ENCODE measurements around the gene KNDC1. TPM values are rescaled to one million over a fixed set of nuclear protein-coding genes. Genes with fewer than 3 reads are reported as not detected.

Gene KNDC1
- polyA plus RNA-seq, 6 donors from 2014 or later = 0.04 to 0.08 (median 0.08) TPM; not detected in 3

GRCh38 chr10:133246236-133246626, 86.2 kb downstream of the KNDC1 start:
- H3K4me3 Mint-ChIP-seq = no peak overlapping the region
- no peak for ATAC-seq (ENCODE audit: low read depth in 2 of 2)

GRCh38 chr10:133247681-133248333, 87.8 kb downstream of the KNDC1 start:
- peaks cover 12 to 31% (median 22%) of the 10 kb centered on the region in 3 donors for H3K27me3 Mint-ChIP-seq
- no peak overlapping the region for H3K4me3 Mint-ChIP-seq
- no peak for ATAC-seq (ENCODE audit: low read depth in 2 of 2)
- peaks cover 10 to 26% (median 20%) of the 10 kb centered on the region in 3 donors for H3K4me1 Mint-ChIP-seq
- H3K36me3 Mint-ChIP-seq = peaks cover 0 to 9% of the 10 kb centered on the region in 2 donors
- no peak for DNase-seq
- H3K27ac Mint-ChIP-seq = peak overlapping the region in 1 of 6 donors; percentile 56
- H3K9me3 Mint-ChIP-seq = peaks cover 0 to 2% (median 0%) of the 10 kb centered on the region in 7 donors

More at GRCh38 chr10:133246236-133246626, 86.2 kb downstream of the KNDC1 start:
- DNase-seq = no peak
- Mint-ChIP-seq H3K27ac (peak overlapping the region in 2 of 6 donors; percentile 15 to 58), H3K27me3 (peaks cover 12 to 31% (median 22%) of the 10 kb centered on the region in 3 donors), H3K4me1 (peaks cover 24 to 41% (median 26%) of the 10 kb centered on the region in 3 donors), H3K9me3 (peaks cover 0 to 2% (median 0%) of the 10 kb centered on the region in 7 donors), H3K36me3 (peaks cover 0 to 9% of the 10 kb centered on the region in 2 donors)

DNA sequence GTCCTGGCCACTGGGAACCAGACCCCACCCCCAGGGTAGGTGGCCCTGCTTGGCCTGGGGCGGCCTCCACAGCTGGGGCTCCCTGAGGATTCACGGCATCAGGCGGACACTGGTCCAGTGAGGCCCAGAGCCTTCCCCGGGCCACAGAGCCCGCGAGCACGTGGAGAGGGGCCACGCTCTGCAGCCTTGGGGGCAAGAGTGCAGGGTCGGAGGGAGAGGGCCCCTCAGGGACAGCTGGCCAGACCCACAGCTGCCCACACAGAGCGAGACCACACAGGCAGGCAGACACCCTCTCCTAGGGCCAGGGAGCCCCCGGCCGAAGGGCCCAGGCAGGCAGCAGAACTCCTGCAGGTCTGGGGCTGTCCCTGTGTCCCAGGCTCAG, 88.3 kb downstream of the KNDC1 start:
- Mint-ChIP-seq H3K27ac (no peak overlapping the region), H3K4me1 (peaks cover 7 to 21% (median 15%) of the 10 kb centered on the region in 3 donors), H3K9me3 (peaks cover 0 to 2% (median 0%) of the 10 kb centered on the region in 7 donors), H3K27me3 (peaks cover 8 to 31% (median 22%) of the 10 kb centered on the region in 3 donors), H3K36me3 (peaks cover 0 to 9% of the 10 kb centered on the region in 2 donors), H3K4me3 (no peak overlapping the region)
- ATAC-seq (ENCODE audit: low read depth in 2 of 2) (no peak), DNase-seq (no peak)

DNA sequence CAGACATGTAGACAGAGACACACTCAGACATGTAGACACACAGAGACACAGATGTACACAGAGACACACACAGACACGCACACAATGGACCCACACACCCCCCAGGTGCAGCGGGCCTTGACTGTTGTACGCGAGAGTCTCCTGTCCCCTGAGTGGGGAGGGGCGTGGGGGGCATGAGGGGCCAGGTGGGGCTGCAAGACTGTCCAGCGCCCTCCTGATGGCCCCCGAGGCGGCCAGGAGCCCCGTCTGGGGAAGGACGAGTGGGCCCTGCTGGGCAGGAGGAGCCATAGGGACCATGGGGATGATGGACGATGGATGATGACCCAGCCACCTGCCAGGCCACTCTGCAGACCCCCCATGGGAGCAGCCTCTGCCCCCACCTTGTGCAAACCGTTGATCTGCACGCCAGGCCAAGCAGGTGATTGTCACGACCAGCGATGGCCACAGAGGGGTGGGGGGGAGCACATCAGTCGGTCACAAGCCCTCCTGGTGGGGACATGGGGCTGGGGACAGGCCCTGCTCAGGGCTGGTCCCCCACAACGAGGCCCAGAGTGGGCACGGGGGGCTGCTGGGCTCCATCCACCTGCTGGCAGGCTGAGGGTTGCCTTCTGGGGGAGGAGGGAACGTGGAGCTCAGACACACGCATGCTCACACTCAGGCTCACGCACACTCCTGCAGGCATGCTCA, 89.2 kb downstream of the KNDC1 start:
- Mint-ChIP-seq H3K27me3 (peaks cover 8 to 31% (median 22%) of the 10 kb centered on the region in 3 donors), H3K4me1 (peaks cover 7 to 17% (median 15%) of the 10 kb centered on the region in 3 donors), H3K9me3 (peaks cover 0 to 2% (median 0%) of the 10 kb centered on the region in 7 donors), H3K27ac (peak overlapping the region in 2 of 6 donors; percentile 3 to 84), H3K36me3 (peaks cover 0 to 9% of the 10 kb centered on the region in 2 donors), H3K4me3 (peak overlapping the region in 1 of 8 donors; percentile 56)
- DNase-seq = no peak
- ATAC-seq (ENCODE audit: low read depth in 2 of 2) = no peak

DNA sequence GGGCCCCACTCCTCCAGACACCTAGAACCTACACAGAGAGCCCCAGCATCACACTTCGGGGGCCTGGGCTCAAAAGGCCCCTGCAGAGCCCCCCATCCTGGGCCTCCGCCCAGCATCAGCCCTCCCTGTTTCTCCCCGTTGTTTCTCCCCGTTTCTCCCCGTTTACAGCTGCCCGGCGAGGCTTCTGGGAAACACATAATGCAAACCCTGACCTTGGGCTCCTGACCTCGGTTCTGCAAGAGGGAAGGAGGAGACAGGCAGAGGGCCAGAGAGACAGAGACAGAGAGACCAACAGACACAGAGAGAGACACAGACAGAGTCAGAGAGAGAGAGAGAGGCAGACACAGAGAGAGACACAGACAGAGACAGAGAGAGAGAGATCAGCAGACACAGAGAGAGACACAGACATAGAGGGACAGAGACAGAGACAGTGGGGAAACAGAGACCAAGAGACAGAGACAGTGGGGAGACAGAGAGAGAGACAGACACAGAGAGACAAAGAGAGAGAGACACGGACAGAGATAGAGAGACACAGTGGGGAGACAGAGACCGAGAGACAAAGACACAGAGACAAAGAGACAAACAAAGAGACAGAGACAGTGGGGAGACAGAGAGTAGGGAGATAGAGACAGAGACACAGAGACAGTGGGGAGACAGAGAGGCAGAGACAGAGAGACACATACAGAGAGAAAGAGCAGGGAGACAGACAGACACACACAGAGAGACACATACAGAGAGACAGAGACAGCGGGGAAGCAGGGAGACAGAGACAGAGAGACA, 90.1 kb downstream of the KNDC1 start:
- peak overlapping the region in 3 of 6 donors; percentile 13 to 69 (median 14) for H3K27ac Mint-ChIP-seq

DNA sequence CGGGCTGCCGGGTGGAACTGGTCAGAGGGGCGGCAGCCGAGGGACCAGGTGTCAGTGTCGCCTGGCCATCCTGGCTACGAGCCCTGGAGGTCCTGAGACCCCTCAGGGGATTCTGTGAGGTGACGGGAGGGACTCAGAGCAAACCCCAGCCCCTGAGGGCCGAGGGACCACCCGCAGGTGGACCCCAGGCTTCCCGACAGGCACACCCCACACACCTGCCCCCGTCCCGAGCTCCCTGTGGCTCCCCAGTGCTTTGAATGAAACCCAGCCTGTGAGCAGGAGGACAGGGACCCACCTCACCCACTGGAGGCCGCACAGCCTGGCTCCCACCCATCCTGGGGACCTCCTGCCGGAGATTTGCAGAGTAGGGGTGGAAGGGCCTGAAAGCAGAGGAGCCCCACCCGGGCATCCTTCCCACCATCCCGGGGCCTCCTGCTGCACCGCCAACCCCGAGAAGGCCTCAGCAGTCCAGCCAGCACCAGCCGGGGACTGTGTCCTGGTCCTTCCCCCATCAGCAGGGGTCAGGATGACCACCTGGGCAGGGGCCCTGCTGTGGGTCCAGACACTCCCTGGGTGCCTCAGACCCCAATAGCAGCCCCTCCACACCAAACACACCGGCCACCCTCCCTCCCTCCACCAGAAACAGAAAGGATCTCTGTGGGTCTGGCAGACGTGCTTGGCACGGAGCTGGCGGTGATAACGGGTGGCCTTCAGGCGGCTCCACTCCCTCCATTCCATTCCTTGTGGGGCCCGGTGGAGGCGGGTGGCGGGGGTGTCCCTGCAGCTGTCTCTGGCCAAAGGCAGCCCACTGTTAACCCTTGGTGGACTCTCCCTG, 91.6 kb downstream of the KNDC1 start:
- ATAC-seq (ENCODE audit: low read depth in 2 of 2) (no peak), DNase-seq (no peak)
- Mint-ChIP-seq H3K9me3 (peaks cover 0 to 2% (median 0%) of the 10 kb centered on the region in 7 donors), H3K4me3 (peak overlapping the region in 1 of 8 donors; percentile 56), H3K4me1 (peaks cover 7 to 19% (median 17%) of the 10 kb centered on the region in 3 donors), H3K36me3 (peaks cover 0 to 9% of the 10 kb centered on the region in 2 donors), H3K27ac (peak overlapping the region in 1 of 6 donors; percentile 78), H3K27me3 (peaks cover 13 to 31% (median 22%) of the 10 kb centered on the region in 3 donors)

More for the DNA sequence above, 90.1 kb downstream of the KNDC1 start:
- peaks cover 7 to 19% (median 17%) of the 10 kb centered on the region in 3 donors for H3K4me1 Mint-ChIP-seq
- H3K27me3 Mint-ChIP-seq = peaks cover 13 to 31% (median 22%) of the 10 kb centered on the region in 3 donors
- peaks cover 0 to 2% (median 0%) of the 10 kb centered on the region in 7 donors for H3K9me3 Mint-ChIP-seq
- no peak for ATAC-seq (ENCODE audit: low read depth in 2 of 2)
- H3K4me3 Mint-ChIP-seq = no peak overlapping the region
- peaks cover 0 to 9% of the 10 kb centered on the region in 2 donors for H3K36me3 Mint-ChIP-seq
- no peak for DNase-seq

DNA sequence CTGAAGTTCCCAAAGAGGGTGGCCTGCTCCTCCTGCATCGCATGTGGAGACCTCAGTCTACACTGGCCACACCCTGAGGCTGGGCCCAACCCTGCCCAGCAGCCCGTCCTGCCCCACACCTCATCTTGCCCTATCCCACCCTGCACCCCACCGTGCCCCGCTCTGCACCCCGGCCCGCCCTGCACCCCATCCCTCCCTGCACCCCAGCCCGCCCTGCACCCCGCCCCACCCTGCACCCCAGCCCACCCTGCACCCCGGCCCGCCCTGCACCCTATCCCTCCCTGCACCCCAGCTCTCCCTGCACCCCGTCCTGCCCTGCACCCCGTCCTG, 92.2 kb downstream of the KNDC1 start:
- Mint-ChIP-seq H3K4me3 (peak overlapping the region in 1 of 8 donors; percentile 15), H3K27ac (no peak overlapping the region), H3K9me3 (peaks cover 0 to 2% (median 0%) of the 10 kb centered on the region in 7 donors), H3K27me3 (peaks cover 13 to 28% (median 18%) of the 10 kb centered on the region in 3 donors), H3K4me1 (peaks cover 11 to 16% (median 14%) of the 10 kb centered on the region in 3 donors), H3K36me3 (peaks cover 0 to 9% of the 10 kb centered on the region in 2 donors)
- ATAC-seq (ENCODE audit: low read depth in 2 of 2) = no peak
- no peak for DNase-seq

DNA sequence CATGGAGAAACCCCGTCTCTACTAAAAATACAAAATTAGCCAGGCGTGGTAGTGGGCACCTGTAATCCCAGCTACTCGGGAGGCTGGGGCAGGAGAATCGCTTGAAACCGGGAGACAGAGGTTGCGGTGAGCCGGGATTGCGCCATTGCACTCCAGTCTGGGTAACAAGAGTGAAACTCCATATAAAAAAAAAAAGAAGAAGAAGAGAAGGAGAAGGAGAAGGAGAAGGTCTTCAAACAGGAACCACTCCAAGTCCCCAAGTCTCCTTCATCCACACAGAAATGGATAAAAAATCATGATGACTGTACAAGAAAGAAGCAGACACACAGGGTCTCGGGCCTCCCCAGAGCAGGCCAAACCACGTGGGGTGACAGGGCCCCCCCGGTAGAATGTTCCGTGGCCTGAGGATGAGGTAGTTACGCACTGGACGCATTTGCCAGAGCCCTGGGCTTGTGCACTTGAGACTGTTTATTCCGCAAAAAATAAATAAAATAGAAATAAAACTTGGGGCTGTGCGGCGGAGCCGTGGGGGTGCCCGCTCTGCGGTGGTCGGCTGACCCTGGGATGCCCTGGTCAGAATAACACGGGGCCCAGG, 93.4 kb downstream of the KNDC1 start:
- Mint-ChIP-seq H3K36me3 (peaks cover 0 to 9% of the 10 kb centered on the region in 2 donors), H3K27me3 (peaks cover 13 to 25% (median 13%) of the 10 kb centered on the region in 3 donors), H3K4me1 (peaks cover 19 to 26% (median 23%) of the 10 kb centered on the region in 3 donors), H3K27ac (peak overlapping the region in 1 of 6 donors; percentile 57), H3K4me3 (no peak overlapping the region), H3K9me3 (peaks cover 0 to 2% (median 0%) of the 10 kb centered on the region in 7 donors)
- ATAC-seq (ENCODE audit: low read depth in 2 of 2) (no peak), DNase-seq (no peak)

GRCh38 chr10:133254421-133255120, 94.6 kb downstream of the KNDC1 start:
- Mint-ChIP-seq H3K36me3 (peaks cover 0 to 9% of the 10 kb centered on the region in 2 donors), H3K27me3 (peaks cover 12 to 14% (median 13%) of the 10 kb centered on the region in 3 donors)

DNA sequence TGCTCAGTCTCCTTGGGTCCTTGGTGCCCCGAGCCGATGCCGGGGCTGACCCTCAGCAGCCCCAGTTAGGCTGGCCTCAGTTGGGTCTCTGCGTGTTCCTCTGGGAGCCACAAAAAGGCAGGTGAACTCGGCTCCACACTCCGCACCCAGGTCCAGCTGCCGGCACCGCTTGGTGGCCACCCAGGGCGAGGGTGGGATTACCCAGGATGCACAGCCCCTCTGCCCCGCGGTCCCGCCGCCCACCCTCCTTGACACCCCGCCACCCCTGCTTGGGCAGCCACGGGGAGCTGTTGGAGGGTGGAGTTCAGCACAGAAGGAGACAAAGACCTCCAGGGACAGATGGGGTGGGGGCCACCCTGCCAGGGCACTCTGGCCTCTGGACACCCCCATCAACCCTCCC, 95.3 kb downstream of the KNDC1 start:
- H3K4me3 Mint-ChIP-seq = no peak overlapping the region
- peaks cover 0 to under 1% (median 0%) of the 10 kb centered on the region in 7 donors for H3K9me3 Mint-ChIP-seq
- H3K36me3 Mint-ChIP-seq = peaks cover 0 to 4% of the 10 kb centered on the region in 2 donors
- H3K27me3 Mint-ChIP-seq = peaks cover 4 to 9% (median 6%) of the 10 kb centered on the region in 3 donors
- H3K4me1 Mint-ChIP-seq = peaks cover 32% of the 10 kb centered on the region in 3 donors
- DNase-seq = no peak
- H3K27ac Mint-ChIP-seq = no peak overlapping the region
- ATAC-seq (ENCODE audit: low read depth in 2 of 2) = no peak

More at GRCh38 chr10:133254421-133255120, 94.6 kb downstream of the KNDC1 start:
- Mint-ChIP-seq H3K4me3 (no peak overlapping the region), H3K9me3 (peaks cover 0 to 2% (median 0%) of the 10 kb centered on the region in 7 donors), H3K4me1 (peaks cover 27 to 31% (median 30%) of the 10 kb centered on the region in 3 donors), H3K27ac (peak overlapping the region in 1 of 6 donors; percentile 59)
- ATAC-seq (ENCODE audit: low read depth in 2 of 2) = no peak
- DNase-seq = no peak

- Mint-ChIP-seq H3K4me1 (peaks cover 35 to 47% (median 40%) of the 10 kb centered on the region in 3 donors), H3K27me3 (peaks cover 0 to 5% (median 0%) of the 10 kb centered on the region in 3 donors), H3K36me3 (no peaks in the 10 kb centered on the region), H3K9me3 (no peaks in the 10 kb centered on the region), H3K27ac (peak overlapping the region in 3 of 6 donors; percentile 5 to 91 (median 78)), H3K4me3 (peak overlapping the region; percentile 27 to 86 (median 74))
- peak; percentile 21 to 29 for ATAC-seq (ENCODE audit: low read depth in 2 of 2)
- peak; percentile 50 for DNase-seq
These were observed 97.6 kb downstream of the KNDC1 start for GRCh38 chr10:133257489-133258065.

Data from naive B cell (primary cell).